Measurements from ENCODE around the gene TBC1D2B.
A peak's percentile ranks its signal among the peaks of the same experiment; 100 is the strongest.

Gene TBC1D2B

DNA sequence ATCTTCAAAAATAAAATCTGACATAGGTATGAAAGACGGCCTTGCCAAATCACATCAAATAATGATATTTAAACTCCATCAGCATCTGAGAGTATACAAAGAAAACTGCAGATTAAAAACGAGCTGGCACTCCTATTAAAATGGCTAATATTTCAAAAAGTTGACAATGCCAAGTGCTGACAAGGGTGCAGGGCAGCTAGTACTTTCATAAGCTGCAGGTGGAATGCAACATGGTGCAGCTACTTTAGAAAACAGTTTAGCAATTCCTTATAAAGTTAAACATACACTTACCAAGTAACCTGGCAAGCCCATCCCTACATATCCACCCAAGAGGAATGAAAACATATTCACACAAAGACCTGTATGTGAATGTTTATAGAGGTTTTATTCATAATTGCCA is 23.0 kb downstream of the TBC1D2B start:
- no peak overlapping the region for H3K27ac Mint-ChIP-seq
- H3K9me3 Mint-ChIP-seq = no peaks in the 10 kb centered on the region
- no peak overlapping the region for H3K4me3 Mint-ChIP-seq
- no peaks in the 10 kb centered on the region for H3K27me3 Mint-ChIP-seq (ENCODE audit: low read depth)
- peaks cover 84% of the 10 kb centered on the region for H3K4me1 Mint-ChIP-seq
- no peaks in the 10 kb centered on the region for H3K36me3 Mint-ChIP-seq (ENCODE audit: low read depth)
- TF ChIP-seq, protein P1, sequence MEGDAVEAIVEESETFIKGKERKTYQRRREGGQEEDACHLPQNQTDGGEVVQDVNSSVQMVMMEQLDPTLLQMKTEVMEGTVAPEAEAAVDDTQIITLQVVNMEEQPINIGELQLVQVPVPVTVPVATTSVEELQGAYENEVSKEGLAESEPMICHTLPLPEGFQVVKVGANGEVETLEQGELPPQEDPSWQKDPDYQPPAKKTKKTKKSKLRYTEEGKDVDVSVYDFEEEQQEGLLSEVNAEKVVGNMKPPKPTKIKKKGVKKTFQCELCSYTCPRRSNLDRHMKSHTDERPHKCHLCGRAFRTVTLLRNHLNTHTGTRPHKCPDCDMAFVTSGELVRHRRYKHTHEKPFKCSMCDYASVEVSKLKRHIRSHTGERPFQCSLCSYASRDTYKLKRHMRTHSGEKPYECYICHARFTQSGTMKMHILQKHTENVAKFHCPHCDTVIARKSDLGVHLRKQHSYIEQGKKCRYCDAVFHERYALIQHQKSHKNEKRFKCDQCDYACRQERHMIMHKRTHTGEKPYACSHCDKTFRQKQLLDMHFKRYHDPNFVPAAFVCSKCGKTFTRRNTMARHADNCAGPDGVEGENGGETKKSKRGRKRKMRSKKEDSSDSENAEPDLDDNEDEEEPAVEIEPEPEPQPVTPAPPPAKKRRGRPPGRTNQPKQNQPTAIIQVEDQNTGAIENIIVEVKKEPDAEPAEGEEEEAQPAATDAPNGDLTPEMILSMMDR (IDR thresholded peaks at IDR 0.05; ENCODE audit: unreplicated experiment in 3 of 3) = no peak

DNA sequence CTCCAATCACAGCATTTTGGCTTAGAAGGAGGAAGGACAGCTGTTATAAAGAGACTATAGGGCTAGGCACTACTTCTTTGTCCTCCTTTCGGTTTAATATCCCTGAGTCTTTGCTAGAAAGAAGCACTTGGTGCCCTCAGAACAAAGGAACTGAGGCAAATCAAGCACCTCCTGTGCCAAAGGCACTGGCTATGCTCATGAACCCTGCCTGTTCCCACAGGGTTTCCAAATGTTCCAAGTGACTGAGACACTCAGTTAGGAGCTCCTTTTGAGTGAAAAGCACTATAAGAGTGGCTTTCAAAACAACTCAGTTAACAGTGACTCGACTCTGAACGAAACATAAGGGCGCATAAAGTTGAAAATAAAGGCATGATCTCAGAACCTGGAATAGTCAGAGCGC is 25.0 kb downstream of the TBC1D2B start:
- H3K36me3 Mint-ChIP-seq (ENCODE audit: low read depth) = no peaks in the 10 kb centered on the region
- TF ChIP-seq, protein P1 (IDR thresholded peaks at IDR 0.05; ENCODE audit: unreplicated experiment in 3 of 3) = no peak
- H3K27ac Mint-ChIP-seq = peak overlapping the region; percentile 88 to 95 (median 95)
- H3K9me3 Mint-ChIP-seq = no peaks in the 10 kb centered on the region
- no peaks in the 10 kb centered on the region for H3K27me3 Mint-ChIP-seq (ENCODE audit: low read depth)
- H3K4me1 Mint-ChIP-seq = peaks cover 81% of the 10 kb centered on the region
- no peak overlapping the region for H3K4me3 Mint-ChIP-seq

DNA sequence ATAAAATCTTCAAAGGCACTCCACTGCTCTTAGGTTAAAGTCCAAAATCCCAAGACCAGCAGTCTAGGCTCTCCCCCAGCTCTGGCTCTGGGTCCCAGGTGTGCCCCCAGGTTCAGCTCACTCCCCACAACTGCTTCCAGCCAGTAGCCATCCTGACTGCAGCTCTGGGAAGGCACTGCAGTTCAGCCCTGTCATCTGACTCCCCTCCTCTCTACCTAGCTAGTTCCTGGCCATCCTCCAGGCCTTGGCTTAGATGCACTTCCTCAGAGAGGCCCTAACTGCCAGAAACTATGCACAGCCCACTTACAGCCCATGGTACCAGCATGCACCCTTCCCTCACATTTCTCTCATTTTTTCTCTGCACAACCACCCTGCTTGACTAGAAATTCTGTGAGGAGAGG is 25.5 kb downstream of the TBC1D2B start:
- TF ChIP-seq, protein P1 (IDR thresholded peaks at IDR 0.05; ENCODE audit: unreplicated experiment in 3 of 3) = no peak
- peak overlapping the region; percentile 88 to 95 (median 95) for H3K27ac Mint-ChIP-seq
- H3K4me3 Mint-ChIP-seq = peak overlapping the region in 1 of 3 experiments; percentile 29
- H3K27me3 Mint-ChIP-seq (ENCODE audit: low read depth) = no peaks in the 10 kb centered on the region
- no peaks in the 10 kb centered on the region for H3K9me3 Mint-ChIP-seq
- no peaks in the 10 kb centered on the region for H3K36me3 Mint-ChIP-seq (ENCODE audit: low read depth)
- H3K4me1 Mint-ChIP-seq = peaks cover 84% of the 10 kb centered on the region

DNA sequence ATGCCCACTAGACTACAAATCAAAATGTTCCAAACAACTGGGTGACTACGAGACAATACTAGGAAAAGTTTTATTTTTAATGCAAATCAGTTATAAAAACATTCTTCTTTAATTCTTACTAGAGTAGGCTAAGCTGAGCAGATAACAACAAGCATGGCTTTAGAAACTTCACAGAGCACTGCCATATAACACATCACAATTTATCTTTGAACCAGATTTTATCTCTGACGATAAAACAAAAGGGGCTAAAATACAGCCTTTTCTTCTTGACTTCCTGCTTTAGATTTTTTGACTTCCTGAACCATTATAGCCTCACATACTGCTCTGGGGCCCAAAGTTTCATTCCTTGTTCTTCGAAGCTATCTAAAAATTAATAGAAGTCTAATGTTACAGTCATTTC is 25.9 kb downstream of the TBC1D2B start:
- H3K27me3 Mint-ChIP-seq (ENCODE audit: low read depth) = no peaks in the 10 kb centered on the region
- H3K4me1 Mint-ChIP-seq = peaks cover 84% of the 10 kb centered on the region
- H3K9me3 Mint-ChIP-seq = no peaks in the 10 kb centered on the region
- TF ChIP-seq, protein P1 (IDR thresholded peaks at IDR 0.05; ENCODE audit: unreplicated experiment in 3 of 3) = no peak
- no peak overlapping the region for H3K4me3 Mint-ChIP-seq
- no peaks in the 10 kb centered on the region for H3K36me3 Mint-ChIP-seq (ENCODE audit: low read depth)
- H3K27ac Mint-ChIP-seq = peak overlapping the region; percentile 88 to 95 (median 95)

DNA sequence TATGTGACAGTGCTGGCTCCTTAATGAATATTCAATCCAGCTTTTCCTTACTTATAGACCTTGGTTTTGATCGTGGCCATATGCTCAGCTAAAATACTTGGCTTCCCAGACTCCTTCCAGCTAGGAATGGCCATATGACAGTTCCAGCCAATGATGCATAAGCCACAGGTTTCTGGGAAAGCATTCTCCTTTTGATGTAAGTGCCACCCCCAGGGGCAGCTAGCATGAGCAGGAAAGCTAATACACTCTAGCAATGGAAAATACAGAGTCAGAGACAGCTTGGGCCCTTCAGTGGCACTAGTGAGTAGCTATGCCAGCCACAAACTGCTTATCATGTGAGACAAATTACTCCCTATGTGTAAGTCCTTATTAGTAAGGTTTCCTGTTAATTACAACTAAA is 26.7 kb downstream of the TBC1D2B start:
- TF ChIP-seq, protein P1 (IDR thresholded peaks at IDR 0.05; ENCODE audit: unreplicated experiment in 3 of 3) = no peak
- H3K27me3 Mint-ChIP-seq (ENCODE audit: low read depth) = no peaks in the 10 kb centered on the region
- peaks cover 78% of the 10 kb centered on the region for H3K4me1 Mint-ChIP-seq
- no peak overlapping the region for H3K4me3 Mint-ChIP-seq
- H3K36me3 Mint-ChIP-seq (ENCODE audit: low read depth) = no peaks in the 10 kb centered on the region
- no peaks in the 10 kb centered on the region for H3K9me3 Mint-ChIP-seq
- peak overlapping the region; percentile 89 to 95 (median 95) for H3K27ac Mint-ChIP-seq

DNA sequence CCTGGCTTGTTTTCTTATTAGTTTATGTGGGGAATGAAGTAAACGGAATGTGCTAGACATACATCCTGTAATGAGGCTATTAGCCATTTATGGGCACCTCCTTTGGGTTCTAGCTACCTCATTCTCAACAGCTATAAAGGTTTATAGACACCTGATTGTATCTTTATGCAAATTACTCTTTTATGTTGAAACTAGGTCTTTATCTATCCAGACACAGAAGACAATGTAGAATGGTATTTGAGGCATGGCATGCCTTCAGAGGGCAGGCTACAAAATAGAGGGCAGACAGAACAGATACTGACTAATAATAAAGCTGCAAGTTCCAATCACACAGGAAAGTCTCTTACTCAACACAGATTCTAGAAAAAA is 27.1 kb downstream of the TBC1D2B start:
- Mint-ChIP-seq H3K4me3 (no peak overlapping the region), H3K27me3 (ENCODE audit: low read depth) (no peaks in the 10 kb centered on the region), H3K4me1 (peaks cover 74% of the 10 kb centered on the region), H3K27ac (peak overlapping the region; percentile 89 to 95 (median 95)), H3K9me3 (no peaks in the 10 kb centered on the region), H3K36me3 (ENCODE audit: low read depth) (peaks cover under 1% of the 10 kb centered on the region)
- TF ChIP-seq, protein P1 (IDR thresholded peaks at IDR 0.05; ENCODE audit: unreplicated experiment in 3 of 3) = no peak
